SW480 (cell line): Measurements from ENCODE around the gene TPTE2.
"Not testable (repeated sequence)": the region's sequence is repeated elsewhere in the genome, so short reads cannot be mapped to it uniquely, and the experiment has no call there.

ENCODE experiments used
- DNase-seq: peaks from one replicate; pipeline ENCODE4 v3.0.0-alpha.2; 2016; ENCODE audit warnings: low spot score

TPTE2 gene

DNA sequence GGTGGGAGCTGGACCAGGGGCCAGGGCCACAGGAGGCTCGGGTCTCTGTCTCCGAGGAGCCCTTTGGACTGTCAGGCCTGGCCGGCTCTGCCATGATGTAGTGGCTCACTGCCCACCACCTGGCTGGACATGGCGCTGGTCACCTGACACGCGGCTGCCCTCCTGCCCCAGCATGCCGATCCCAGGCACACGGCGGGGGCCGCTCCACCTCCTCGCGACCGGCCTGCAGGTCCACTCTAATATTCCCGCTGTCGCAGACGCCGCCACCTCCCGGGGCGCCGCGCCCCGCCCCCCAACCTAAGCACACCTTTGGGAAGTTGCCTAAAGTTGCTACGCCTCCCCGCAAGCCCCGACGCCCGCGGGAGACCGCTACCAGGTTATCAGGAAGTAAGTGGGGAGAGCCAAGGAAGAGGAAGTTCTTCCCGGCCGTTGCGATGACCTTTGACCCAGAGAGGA, at the start of gene TPTE2:
TPTE2 (minus strand) TSS at position 406 of the 456 bp plus-strand sequence. CDS start 58,298 bp downstream, outside the sequence.
- not testable (repeated sequence) for DNase-seq

DNA sequence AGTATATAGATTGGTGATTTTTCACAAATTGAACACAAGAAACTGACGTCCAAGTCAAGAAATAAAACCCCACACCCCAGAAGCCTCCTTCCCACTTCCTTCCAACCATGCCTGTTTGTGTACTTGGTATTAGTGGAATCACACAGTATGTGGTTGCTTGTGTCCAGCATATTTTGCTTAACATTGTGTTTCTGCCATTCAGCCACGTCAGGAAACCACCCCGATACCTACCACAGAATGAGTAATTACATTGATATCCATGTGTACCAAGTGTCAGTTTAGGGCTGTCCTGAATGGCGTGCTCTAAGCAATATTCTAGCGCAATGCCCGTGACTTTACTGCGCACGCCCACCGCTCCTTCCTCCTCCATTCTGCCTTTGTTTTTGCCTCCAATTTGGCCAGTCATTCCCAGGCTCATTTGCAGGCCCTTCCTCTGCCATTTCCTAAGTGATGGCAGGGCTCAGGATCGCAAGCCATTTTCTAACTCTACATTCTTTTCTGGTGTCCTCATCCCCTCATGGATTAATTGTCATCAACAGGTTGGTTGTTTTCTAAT, 46.3 kb upstream of the TPTE2 start:
- DNase-seq, result no peak

DNA sequence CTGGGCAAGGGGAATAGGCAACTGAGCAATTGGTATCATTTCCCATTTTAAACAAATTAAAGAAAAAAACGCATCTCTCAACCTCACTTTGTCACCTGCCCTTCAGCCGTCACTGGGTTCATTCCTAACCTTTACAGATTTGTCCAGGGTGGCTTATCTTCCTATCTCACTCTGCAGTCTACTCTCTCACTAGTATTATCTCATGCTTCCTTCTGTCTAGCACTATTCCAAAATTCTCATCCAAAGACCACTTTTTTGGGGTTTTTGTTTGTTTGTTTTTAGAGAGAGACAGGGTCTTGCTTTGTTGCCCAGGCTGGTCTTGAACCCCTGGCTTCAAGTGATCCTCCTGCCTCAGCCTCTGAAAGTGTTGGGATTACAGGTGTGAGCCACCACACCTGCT, 45.4 kb upstream of the TPTE2 start:
- no peak for DNase-seq

DNA sequence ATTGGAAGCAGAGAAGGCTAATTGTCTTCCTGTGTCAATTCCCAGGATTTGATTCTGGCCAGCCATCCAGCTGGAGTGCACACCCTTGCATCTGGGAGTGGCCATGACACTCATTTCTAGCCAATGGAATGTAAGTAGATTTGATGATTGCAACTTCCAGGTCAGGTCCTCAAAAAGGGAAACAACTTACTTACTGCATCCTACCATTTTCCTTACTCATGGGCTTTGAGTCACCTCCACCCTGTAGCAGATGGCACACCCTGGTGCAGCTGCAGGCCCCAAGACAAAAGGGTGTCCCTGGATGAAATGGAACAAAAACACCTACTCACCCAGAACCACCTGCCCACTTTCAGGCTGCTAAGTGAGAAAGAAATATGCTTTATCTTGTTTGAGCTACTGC, 44.8 kb upstream of the TPTE2 start:
- no peak for DNase-seq

DNA sequence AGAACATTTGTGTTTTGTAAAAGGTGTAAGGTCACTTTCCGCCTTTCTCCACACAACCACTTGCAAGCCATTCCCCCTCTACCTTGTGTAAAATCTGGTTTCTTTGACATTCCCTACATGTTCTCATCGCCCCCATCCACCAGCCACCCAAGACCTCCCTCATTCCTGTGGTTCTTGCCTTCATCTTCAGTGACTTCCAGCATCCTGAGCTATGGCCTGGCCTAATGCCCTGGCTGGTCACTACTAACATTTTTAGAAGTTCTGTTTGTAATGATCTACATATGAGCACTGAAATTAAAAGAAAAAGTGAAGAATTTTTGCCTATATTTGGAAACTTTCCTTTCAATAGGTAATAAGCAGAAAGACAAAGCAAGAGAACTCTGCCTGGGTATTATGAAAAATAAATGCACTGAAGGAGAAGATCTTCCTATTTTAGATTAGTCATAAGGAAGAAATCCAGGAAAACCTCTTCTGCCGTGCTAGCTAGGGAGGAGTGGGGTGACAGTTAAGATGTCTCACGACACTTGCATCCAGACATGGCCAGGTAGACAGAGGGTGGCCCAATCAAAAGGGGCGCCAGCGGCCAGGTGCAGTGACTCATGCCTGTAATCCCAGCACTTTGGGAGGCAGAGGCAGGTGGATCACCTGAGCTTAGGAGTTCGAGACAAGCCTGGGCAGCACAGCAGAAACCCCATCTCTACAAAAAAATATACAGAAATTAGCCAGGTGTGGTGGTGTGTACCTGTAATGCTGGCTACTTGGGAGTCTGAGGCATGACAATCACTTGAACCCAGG, 44.0 kb upstream of the TPTE2 start:
- DNase-seq, result no peak

DNA sequence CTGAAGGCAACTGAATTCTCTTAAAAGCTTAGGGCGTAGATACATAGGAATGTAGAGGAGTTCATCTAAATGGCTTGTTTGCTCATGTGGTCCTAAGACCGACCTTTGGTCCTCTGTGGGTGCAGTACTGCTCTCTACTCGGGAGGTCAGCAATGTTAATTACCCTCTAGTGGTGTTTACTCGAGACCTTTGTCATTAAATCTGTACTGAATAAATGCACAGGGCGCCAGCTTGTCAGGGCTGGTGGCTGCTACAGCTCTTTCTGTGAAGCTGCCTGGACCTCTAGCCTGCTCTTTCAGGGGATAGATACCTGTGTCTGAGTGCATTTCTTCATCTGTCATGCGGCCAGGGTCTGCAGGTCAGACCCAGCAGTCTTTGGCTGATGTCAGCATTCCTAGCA, 43.0 kb upstream of the TPTE2 start:
- DNase-seq, result no peak

DNA sequence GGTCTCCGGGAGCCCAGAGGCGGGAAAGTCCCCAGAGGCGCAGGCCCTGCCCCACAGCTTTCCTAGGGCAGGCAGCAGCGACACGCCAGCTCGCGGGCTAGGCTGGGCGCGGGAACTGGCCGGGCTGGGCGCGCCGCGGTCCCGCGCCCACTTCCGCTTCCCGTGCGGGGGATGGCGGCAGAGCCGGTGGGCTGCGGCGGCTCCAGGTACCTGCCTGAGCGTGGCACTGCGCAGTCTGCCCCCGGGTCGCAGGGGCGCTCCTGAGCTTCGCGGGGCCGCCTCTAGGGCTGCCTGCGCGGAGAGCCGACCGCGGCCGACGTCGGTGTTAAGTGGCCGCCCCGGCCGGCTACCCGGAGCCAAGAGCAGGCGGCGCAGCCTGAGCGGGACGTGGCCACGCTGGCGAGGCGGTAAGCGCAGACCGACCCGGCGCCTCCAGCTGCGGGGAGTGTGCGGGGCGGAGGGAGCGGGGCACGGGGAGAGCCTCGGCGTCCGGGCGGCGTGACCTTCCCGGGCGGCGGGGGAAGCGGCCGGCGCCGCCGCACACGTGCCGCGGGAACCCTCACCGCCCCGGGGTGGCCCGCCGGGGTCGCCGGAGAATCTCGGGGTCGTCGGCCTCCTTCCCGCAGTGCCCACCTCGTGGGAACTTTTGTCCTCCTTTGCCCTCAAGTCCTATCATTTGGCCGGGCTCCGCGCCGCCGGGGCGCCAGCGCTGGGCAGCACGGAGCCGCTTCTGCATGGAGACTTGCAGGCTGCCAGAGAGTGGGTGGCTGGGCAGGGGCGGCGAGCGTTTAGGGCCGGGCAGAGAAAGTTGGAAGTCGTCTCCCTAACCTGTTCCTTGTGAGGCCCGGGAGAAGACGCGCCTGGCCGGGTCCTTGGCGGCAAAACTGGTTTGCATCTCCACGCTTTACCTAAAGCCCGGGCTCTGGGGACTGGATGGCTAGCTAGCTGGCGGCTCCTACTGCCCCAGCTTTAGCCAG, 40.7 kb upstream of the TPTE2 start:
- peak; percentile 82 for DNase-seq

DNA sequence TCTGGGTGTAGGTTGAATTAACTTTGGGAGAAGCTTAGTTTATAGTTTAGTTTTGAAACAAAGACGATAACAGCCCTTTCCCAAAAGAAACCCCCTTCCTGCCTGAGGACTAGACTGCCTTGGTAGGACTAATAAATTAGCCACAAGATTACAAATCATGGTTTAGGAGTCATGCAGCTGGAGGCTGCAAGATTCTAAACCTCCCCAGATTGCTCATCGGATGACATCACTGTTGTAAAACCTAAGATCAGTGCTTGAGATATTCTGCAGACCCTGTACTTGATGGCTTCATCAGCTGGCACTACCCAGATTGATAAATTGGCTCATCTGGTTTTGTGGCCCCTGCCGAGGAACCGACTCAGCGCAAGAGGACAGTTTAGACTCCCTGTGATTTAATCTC, 36.2 kb upstream of the TPTE2 start:
- DNase-seq, result no peak

DNA sequence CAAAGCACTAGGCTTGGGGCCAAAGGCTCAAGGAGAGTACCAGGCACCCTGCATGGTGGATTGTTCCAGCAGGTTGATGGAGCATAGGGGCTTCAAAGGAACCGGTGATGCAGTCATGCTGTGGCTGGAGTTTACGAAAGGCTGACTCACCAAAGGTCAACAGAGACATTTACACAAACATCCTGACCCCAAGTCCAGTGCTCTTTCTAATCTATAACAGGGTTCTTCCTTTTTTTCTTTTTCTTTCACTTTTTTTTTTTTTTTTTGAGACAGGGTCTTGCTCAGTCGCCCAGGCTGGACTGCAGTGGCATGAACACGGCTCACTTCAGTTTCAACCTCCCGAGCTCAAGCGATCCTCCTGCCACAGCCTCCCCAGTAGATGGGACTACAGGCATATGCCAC, 35.6 kb upstream of the TPTE2 start:
- DNase-seq, result peak; percentile 61

DNA sequence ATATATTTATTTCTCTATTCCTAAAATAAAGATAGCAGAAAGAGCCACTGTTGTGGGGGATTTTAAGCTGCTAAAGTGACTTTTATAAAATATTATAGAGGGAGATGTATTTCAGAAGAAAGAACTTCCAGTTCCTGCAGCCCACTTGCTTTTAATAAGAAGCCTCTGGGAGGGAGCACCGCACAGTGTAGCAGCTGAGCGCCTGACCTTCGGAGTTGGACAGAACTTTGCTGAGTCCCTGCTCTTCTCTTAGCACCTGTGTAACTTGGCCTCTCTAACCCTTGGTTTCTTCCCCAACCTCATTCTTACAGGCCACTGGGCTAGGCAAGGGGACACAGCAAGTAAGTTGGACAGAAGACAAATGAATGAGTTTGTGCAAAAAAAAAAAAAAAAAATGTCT, 34.8 kb upstream of the TPTE2 start:
- DNase-seq, result no peak

DNA sequence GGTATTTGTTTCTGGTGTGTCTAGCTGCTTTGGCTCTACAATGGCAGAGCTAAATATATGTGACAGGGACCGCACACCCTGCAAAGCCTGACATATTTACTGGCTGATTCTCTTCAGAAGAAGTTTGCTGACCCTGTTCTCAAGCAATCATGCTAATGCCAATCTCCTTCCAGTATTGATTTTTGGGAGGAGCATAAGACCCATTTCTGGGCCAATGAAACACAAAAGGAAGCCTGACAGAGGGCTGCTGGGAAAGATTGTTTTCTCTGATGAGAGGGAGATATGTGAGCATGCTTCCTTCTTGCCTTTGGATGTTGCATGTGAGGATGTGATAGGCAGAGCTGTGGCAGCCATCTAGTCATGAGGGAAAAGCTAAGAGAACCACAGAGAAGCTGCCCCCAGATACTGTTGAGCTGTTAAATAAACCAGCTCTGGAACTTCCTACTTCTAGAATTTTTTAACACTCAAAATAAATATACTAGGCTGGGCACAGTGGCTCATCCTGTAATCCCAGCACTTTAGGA, 31.4 kb upstream of the TPTE2 start:
- DNase-seq, result no peak

DNA sequence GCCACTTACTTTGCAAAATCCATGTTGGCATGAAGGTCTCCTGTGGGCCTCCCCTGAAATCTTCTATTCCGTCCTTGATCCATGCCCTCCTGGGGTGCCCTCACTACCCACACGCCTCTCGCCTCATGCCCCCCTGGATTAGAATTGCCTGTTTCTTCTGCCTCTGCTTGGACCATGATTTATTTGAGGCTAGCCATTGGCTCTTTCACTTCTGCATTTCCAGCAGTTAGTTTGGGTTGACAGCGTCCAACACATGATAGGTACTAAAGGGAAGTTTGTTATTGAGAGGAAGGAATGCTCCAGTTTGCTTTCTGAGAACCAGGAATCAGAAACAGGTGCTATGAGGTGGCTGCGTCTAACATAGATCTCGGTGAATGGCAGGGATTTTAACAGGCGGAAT, 30.5 kb upstream of the TPTE2 start:
- DNase-seq, result no peak

DNA sequence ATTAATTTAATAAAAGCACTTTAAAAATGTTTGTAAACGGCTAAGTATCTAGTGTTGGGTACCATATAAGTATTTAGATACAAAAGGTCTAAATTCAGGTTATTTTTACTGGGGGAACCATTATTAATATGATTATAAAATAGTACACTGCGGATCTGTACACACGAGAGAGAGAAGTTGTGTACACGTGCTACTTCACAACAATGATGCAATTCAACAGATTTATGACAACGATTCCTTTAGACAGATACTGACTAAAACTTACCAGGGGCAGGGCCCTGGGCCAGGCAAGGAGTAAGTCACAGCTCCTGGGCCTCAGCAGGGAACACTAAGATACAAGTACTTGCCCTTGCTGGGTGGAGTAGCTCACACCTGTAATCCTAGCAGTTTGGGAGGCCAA, 29.1 kb upstream of the TPTE2 start:
- DNase-seq, result no peak

DNA sequence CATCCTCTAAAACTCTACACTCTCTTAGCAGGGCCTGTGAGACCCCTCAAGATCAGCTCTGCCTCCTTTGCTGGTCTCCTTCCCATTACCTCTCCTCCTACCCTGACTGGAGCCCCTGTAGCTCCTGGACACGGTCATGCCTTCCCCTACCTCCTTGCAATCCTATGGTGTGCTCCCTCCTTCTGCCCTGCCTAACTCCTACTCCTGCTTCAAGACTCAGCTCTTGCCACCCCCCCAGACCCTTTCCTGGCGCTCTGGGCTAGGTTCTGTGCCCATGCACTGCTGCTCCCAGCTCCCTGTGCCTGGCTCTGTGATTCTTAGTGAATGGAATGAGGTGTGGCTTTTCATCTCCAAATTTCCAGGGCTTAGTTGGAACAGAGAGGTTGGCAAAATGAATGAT, 28.0 kb upstream of the TPTE2 start:
- DNase-seq, result no peak

DNA sequence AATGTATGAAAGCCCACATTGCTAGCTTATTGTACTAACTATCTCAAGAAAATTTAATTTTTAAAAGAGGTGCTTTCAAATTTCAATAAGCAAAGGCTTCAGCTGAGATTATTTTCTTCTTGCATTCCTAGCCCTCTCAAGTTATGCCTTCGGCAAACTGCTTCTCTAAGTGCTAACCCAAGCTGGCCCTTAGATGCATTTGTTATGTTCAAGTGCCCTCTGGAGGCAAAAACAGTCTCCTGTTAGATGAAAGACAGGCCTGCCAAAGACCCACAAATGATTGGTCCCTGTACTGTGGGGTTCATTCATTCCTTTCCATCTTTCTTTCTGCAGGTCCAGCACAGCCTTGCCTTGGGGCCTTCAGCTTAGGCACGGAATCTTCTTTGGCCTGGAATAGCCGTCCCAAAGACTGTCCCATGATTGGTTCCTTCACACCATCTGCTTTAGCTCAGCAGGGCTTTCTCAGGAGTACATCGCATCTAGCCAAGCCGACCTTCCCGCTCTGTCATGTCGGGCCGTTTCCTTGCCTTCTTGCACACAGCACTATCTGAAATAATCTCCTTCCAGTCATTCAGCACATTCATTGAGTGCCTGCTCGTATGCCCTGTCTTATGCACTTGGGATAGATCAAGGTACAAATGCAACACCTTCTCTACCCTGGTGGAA, 26.4 kb upstream of the TPTE2 start:
- peak; percentile 60 for DNase-seq

DNA sequence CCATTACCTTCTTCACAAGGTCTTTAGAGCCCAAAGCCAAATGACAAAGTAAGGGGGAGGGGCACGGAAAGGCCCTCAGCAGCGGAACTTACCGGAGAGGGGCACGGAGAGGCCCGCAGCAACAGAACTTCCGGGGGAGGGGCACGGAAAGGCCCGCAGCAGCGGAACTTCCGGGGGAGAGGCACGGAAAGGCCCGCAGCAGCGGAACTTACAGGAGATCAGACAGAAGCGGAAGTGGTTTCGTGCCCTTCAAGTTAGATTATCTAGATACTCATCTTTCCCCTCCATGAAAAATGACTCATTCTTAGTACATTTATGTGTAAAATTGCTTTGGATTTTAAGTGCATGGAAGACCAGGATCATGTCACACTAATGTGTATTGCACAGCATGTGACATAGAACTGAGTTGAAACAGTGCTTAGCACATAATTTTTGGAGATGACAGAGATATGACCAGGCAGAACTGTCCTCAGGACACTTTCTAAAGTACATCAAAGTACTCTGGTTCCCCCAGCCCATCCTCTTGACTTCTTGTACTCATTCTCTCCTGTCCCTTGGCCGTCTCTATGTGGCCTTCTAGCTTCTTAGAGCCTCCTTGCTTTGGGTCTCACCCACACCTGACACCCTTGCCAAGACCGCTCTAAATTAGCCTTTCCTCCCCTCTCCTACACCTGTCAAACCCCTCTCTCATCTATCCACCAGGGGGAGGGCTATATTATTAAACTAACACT, 25.7 kb upstream of the TPTE2 start:
- peak; percentile 39 for DNase-seq

DNA sequence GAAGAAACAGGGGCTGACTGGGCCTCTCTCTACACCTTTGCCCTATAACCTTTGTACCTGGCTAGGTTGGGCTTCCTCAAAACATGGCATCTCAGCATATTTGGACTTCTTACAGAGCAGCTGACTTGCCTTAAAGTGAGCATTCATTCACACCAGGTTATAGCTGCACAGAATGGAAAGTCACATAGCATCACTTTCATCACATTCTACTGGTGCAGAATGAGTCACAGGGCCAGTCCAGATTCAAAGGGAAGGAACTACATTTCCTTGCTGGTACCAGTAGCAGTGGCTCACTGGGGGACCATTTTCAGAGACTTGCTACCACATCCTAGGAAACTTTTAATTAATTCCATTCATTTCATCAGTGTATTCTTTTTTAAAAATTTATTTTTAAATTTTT, 20.3 kb upstream of the TPTE2 start:
- no peak for DNase-seq

DNA sequence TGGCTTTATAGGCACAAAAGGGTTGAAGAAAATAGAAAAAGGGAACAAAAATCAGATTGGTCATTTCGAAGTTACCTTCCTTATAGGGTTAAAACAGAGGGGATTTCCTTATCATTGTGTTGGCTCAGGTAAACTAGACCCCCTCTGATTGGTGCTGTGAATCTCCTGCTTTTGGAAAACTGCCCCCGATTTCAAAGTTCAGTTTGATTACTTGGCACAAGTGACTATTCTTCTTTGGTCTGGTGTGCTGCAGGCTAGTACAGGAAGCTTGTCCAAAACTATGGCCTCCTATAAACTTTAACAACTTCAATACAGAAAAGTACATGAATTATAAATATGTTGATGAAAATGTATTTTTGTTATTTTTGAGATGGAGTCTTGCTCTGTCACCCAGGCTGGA, 13.9 kb upstream of the TPTE2 start:
- no peak for DNase-seq

DNA sequence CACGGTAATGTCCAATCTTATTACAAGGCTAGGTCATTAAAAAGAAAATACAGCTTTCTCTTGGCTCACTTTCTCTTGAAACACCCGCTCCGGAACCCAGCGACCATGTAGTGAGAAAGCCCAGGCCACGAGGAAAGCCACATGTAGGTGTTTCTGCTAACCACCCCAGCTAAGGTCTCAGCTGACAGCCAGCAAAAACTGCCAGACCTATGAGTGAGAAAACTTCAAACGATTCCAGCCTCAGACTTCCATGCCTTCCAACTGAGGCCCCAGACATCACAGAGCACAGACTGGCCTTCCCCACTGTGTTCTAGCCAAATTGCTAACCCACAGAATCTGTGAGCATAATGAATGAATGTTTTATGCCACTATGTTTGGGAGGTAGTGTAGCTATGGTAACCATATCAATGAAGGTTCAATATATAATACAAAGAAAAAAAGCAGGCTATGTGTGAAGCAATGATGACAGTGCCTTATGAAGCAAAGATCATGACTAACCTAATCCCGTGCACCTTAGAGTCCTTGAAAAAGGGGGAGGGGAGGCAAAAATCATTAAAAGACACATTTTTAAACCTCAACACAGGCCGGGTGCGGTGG, 11.9 kb upstream of the TPTE2 start:
- no peak for DNase-seq

DNA sequence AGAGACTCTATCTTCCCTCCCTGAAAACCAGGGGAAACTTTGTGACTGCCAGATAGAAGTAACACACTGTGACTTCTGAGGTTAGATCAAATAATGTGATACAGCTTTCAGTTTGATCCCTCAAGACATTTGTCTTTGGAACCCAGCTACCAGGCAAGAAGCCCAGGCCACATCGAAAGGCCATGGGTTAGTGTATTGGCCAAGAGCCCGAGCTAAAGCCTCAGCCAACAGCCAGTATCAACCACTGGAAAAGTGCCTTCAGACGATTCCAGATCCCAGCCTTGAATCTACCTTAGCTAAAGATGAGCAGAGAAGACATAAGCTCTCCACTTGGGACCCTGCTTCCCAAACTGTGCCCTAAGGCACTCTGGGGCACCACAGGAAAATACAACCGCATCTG, 10.9 kb upstream of the TPTE2 start:
- DNase-seq, result no peak
